Hematopoietic multipotent progenitor cell treated with erythropoietin and hydrocortisone succinate and interleukin-3 and kit ligand, for 8 days (in vitro differentiated cells): ENCODE results near the gene OXGR1.

Experiments used
- DNase-seq: peaks from one replicate; pipeline ENCODE4 v3.0.0-alpha.2; 2015

Gene OXGR1

GRCh38 chr13:96958286-96958891 lies 35.9 kb downstream of the OXGR1 start:
- peak; percentile 27 for DNase-seq

GRCh38 chr13:96952595-96952994 lies 41.7 kb downstream of the OXGR1 start:
- DNase-seq = no peak

GRCh38 chr13:96948127-96948526 lies 46.1 kb downstream of the OXGR1 start:
- DNase-seq = no peak

- no peak for DNase-seq
These were observed 46.8 kb downstream of the OXGR1 start for GRCh38 chr13:96947343-96947910.

DNA sequence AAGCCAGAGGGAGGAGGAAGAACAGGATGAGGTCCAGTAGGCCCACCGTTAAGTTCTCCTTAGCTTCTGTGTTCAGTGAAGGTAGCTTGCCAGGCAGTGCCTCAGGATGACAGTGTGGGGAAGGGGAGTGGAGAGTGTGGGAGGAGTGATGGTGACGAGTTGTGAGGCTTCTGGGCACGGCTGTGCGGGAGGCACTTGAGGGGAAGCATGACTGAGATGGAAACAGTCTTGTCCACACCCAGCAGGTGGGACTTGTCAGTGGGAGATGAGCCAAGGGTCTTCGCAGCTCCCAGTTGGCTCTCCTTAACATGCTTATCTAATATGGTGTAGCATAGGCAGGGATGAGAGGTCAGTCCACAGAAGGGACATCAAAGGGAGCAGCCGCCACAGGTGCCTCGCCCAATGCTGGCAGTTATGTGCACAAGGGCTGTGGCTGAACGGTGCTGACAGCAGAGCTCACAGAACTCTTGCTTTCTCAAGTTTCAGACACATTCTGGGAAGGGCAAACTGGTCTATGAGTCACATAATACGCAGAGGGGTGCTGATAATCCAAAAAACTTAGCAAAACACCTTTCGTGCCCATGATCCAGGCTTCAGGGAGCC lies 47.5 kb downstream of the OXGR1 start:
- DNase-seq = no peak

DNA sequence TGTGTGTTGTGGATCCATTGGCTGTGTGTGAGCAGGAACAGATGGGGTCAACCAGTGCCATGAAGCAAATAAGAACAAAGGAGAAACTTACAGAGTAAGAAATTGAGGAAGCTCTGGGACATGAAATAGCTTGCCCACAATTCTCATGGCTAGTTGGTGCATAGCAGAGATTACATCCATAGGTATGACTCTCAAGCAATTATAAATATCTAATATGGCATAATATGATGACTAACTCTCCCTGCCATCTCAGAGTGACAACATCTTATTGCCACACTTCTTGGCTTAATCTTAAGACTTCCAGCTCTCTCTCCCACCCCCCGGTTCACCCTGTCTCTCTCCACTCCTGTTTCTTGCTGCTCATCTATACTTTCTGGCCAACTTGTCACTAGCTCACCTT lies 53.3 kb downstream of the OXGR1 start:
- no peak for DNase-seq

DNA sequence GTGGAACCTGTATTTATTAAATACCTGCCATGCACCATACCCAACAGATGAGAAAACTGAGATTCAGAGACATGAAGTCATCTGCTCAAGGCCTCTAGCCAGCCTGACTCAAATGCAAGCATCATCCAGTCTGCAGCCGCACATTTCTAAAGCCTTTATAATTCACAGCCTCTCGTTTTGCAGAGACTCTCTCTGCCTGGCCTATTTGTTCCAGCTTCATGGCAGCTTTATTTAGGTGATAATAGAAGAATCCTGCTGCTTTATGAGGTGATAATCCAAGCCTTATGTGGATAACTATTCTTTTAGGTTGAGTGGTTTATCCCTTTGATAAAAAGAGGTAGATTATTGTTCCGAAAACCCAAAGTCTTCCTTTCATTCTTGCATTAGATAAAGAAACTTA lies 58.4 kb downstream of the OXGR1 start:
- no peak for DNase-seq
